Measurements from ENCODE around the gene SPTA1. TPM values are rescaled to one million over a fixed set of nuclear protein-coding genes. Genes with fewer than 3 reads are reported as not detected.

SPTA1 gene
- total RNA-seq, 1 experiment from 2014 or later = not detected

GRCh38 chr1:158638904-158639303 is 47.6 kb downstream of the SPTA1 start:
- BruUV-seq (replicated peaks) = no TSS peak
- CTCF ChIA-PET = no interaction called here
- no peaks in the 10 kb centered on the region for H3K27me3 ChIP-seq (ENCODE audit: insufficient read depth, low read length)
- H3K4me1 ChIP-seq (ENCODE audit: control insufficient read depth in 1 of 2, insufficient read depth in 2 of 2, low read length in 2 of 2) = no peaks in the 10 kb centered on the region
- H3K9me3 ChIP-seq (ENCODE audit: control insufficient read depth in 1 of 2, insufficient read depth in 1 of 2, low read depth in 1 of 2, low read length in 2 of 2) = no peaks in the 10 kb centered on the region
- no peak overlapping the region for H3K27ac ChIP-seq (ENCODE audit: low read depth, low read length)
- H3K36me3 ChIP-seq (ENCODE audit: control insufficient read depth in 1 of 2, insufficient read depth in 2 of 2, low read length in 2 of 2) = no peaks in the 10 kb centered on the region
- no peak overlapping the region for H3K4me2 ChIP-seq (ENCODE audit: low read length)
- H3K9me2 ChIP-seq (ENCODE audit: insufficient read depth) = no peaks in the 10 kb centered on the region
- no peak for ATAC-seq
- POLR2A ChIA-PET = no interaction called here
- H2AFZ ChIP-seq (ENCODE audit: low read depth, low read length, poor library complexity, severe bottlenecking) = no peak overlapping the region
- RAD21 ChIA-PET (ENCODE audit: low non-redundant PET in 1 of 2, low total read pairs in 2 of 2, uncharacterized antibody in 2 of 2, unreplicated experiment in 2 of 2) = no interaction called here
- H3K4me3 ChIP-seq (replicated peaks in 1 of 2; ENCODE audit: low read depth in 1 of 2, low read length in 2 of 2) = no peak overlapping the region
- no peaks in the 10 kb centered on the region for H4K20me1 ChIP-seq (ENCODE audit: insufficient read depth)
- intact Hi-C loops (cut with micrococcal nuclease) = no loop called here
- no peaks in the 10 kb centered on the region for H3K79me2 ChIP-seq (ENCODE audit: insufficient read depth, low read length)
- H3K9ac ChIP-seq (ENCODE audit: low read length) = no peak overlapping the region
- no peak for TF ChIP-seq ELF1 (IDR thresholded peaks at IDR 0.05; ENCODE audit: borderline replicate concordance, low read depth)
- no peak for TF ChIP-seq EZH2 (IDR thresholded peaks at IDR 0.05)
- TF ChIP-seq CTCF (IDR thresholded peaks at IDR 0.05 in 2 of 3, conservative IDR thresholded peaks at IDR 0.05 in 1 of 3; ENCODE audit: borderline replicate concordance in 1 of 3, insufficient read depth in 1 of 3, low read depth in 2 of 3, low read length in 2 of 3) = no peak
- TF ChIP-seq, protein P1, sequence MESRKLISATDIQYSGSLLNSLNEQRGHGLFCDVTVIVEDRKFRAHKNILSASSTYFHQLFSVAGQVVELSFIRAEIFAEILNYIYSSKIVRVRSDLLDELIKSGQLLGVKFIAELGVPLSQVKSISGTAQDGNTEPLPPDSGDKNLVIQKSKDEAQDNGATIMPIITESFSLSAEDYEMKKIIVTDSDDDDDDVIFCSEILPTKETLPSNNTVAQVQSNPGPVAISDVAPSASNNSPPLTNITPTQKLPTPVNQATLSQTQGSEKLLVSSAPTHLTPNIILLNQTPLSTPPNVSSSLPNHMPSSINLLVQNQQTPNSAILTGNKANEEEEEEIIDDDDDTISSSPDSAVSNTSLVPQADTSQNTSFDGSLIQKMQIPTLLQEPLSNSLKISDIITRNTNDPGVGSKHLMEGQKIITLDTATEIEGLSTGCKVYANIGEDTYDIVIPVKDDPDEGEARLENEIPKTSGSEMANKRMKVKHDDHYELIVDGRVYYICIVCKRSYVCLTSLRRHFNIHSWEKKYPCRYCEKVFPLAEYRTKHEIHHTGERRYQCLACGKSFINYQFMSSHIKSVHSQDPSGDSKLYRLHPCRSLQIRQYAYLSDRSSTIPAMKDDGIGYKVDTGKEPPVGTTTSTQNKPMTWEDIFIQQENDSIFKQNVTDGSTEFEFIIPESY (IDR thresholded peaks at IDR 0.05; ENCODE audit: extremely low read depth, insufficient replicate concordance, low read length) = no peak
- TF ChIP-seq EGR1 (IDR thresholded peaks at IDR 0.05; ENCODE audit: low read depth) = no peak
- no peak for TF ChIP-seq JUND (IDR thresholded peaks at IDR 0.05)
- no peak for TF ChIP-seq SRF (IDR thresholded peaks at IDR 0.05; ENCODE audit: low read depth)
- TF ChIP-seq REST (IDR thresholded peaks at IDR 0.05; ENCODE audit: low read depth) = no peak
- TF ChIP-seq POLR2AphosphoS5 (IDR thresholded peaks at IDR 0.05; ENCODE audit: low read depth, low read length) = no peak
- TF ChIP-seq FOSL1 (IDR thresholded peaks at IDR 0.05; ENCODE audit: low read depth) = no peak
- no peak for TF ChIP-seq CBX3 (IDR thresholded peaks at IDR 0.05; ENCODE audit: low read depth)
- DNase-seq (ENCODE audit: low read depth, low spot score) = no peak
